Stimulated activated CD4-positive, alpha-beta T cell treated with anti-CD3 and anti-CD28 coated beads, Interleukin-4, amount 100 ng/mL, for 4 hours (primary cell): ENCODE results near the gene KCTD13.
"Not testable (repeated sequence)": the region's sequence is repeated elsewhere in the genome, so short reads cannot be mapped to it uniquely, and the experiment has no call there.

ENCODE experiments used
- DNase-seq, 2 experiments: peaks; one replicate each; pipeline ENCODE4 v3.0.0-alpha.2; 2020

The KCTD13 gene, protein sequence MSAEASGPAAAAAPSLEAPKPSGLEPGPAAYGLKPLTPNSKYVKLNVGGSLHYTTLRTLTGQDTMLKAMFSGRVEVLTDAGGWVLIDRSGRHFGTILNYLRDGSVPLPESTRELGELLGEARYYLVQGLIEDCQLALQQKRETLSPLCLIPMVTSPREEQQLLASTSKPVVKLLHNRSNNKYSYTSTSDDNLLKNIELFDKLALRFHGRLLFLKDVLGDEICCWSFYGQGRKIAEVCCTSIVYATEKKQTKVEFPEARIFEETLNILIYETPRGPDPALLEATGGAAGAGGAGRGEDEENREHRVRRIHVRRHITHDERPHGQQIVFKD

DNA sequence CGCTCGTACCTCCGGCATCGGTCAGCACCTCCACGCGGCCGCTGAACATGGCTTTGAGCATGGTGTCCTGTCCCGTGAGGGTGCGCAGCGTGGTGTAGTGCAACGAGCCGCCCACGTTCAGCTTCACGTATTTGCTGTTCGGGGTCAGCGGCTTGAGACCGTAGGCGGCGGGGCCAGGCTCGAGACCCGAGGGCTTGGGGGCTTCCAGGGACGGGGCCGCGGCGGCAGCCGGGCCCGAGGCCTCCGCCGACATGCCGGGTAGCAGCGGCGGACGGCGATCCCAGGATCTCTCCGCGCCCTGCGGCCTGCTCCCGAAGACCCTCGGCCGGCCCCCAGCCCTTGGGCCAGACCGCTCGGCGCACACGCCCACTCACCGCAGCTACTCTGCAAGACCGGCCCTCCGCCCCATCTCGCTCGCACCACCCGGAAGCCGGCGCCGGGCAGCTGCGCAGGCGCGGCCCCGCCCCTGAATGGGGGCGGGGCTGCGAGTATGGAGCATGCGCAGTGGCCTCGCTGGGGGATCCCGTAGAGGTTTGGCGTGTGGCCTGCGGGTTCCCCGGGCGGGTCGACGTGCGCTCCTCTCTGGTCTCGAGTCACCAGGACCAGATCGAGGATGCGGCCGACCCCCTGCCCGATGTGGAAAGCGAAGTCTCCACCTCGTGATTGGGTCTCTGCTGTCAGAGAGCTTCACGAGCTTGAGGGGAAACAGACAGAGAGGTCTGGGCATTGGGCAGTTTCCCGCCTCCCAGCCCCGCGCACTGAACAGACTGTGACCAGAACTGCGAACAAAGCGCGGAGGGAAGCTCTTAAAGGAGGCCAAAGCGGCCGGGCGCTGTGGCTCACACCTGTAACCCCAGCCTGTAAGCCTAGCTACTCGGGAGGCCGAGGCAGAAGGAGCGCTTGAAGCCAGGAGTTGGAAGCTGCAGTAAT lies at the start of gene KCTD13:
Gene KCTD13, minus strand, starts transcription at position 446 of the 930 bp plus-strand sequence. Its CDS starts 193 bp downstream, at position 253.
- peak; percentile 86 to 87 for DNase-seq

DNA sequence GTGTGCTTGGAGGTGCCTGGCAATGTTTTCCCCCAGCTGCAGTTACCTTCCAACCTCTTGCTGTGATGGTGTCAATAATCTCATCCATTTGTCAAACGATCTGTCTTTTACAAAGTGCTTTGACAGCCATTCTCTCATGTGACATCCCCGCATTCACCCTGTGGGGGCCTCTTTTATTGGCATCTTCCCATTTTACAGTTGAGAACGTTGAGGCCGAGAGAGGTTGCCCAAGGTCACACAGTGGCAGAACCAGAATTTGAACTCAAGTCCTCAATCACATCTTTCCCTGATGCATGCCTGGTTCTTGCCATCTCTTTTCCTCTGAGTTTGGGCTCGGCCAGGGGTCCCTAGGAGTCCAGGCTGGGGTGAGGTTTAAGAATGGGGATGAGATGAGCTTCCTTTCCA lies 49.1 kb upstream of the KCTD13 start:
- no peak for DNase-seq

DNA sequence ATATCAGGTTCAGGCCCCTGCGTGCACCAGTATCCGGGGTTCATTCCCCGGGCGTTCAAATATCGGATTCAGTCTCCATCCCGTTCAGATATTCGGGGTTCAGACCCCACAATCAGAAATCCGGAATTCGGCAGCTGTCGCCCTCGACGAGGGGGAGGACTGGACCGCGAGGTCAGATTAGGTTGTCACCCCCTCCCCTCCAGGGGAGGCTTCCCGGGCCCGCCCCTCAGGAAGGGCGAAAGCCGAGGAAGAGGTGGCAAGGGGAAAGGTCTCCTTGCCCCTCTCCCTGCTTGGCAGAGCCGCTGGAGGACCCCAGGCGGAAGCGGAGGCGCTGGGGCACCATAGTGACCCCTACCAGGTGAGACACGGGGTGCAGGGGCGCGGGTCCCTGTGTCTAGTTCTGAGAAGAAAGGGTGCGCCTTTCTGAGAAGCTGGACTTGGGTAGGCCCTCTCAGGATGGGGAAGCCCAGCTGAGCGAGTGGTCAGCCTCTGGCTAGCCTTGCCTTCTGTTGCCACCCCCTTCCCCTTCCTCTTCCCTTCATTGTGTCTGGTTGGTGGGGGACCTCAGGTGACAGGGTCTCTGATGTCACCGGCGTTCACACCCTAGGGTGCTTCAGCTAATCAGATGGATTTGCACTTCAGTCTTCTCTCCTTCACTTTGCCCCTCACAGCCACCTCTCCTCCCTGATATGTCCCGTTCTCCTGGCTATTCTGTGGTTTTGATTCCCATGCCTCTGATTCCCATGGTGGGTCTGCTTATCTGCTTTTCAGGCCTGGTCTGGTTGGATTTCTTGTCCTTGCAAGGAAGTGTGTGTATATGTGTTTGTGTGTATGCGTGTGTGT lies 48.5 kb upstream of the KCTD13 start:
- no peak for DNase-seq

DNA sequence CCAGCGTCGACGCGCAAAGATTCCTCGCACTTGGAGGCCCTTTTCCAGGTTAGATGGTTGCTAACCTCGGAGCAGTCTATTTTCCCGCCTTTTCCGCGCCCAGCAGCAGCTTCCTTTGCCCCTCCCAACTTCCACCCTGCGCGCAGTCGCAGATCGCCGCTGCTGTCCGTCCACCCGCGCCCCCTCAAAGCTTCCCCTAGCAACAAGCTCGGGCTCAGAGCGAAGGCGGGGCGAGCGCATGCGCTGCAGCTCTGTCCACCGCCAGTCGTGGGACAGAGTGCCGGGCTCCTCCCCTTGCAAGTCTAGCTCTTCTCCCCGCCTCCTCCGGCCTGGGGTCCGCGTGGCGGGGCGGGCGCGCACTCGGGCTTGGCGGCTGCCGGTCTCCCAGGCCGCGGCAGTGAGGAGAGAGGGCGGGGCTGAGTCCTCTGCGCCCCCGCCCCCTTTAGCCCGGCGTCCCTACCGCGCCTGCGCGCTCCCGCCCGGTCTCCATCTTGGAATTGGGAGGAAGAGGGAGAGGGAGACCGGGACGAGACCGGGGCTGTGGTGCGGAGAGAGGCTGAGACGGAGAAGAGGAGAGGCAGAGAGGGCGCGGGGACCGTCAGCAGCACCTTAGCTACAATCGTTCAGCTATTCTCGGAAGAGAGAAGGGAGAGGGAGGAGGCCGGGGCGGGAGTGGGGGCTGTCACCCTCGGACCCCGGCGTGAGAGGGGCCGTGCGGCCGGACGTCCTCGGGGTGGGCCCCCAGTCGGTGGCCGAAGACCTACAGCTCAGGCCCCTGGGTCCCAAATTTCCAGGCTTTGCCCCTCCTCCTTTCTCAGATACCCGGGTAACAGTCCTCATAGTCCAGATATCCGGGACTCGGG lies 47.6 kb upstream of the KCTD13 start, which contains the start of gene TAOK2:
Gene TAOK2, plus strand, starts transcription at position 485 of the 863 bp plus-strand sequence. CDS start 3,905 bp downstream, outside the sequence.
- DNase-seq, result peak; percentile 91 to 95

DNA sequence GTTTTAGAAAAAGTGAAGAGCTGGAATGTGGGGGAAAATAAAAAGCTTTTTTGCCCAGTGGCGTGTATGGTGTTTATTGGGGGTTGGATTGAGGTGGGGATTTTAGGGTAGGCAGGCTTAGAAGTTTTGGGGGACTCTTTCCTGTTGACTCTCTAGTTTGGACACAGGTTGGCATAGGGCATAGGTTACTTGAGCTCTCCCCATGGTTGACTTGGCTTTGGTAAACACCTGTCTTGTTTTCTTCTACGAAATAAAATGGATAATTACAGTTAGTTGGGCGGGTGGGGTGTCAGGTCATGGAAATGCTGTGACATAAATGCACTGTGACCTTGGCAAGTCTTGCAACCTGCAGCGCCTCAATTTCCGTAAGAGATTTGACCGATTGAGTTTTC lies 47.0 kb upstream of the KCTD13 start:
- DNase-seq, result no peak

DNA sequence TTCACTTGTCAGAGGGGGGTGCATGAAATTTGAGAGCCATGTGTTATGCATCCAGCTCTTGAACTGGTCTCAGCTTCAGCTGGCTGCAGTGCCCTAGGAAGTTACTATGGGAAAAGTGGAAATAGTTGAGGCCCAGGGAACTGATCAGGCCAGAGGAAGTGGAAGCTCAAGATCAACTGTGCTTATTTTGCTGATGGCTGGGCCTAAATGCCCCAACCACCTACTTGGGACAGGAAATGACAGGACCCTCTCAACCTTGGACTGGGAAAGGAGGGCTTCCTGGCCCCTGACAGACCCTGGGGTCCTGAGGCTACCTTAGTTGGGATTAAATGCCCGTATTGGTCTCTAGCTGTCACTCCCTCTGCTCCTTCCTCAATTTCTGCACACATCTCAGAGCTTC lies 46.5 kb upstream of the KCTD13 start:
- no peak for DNase-seq

DNA sequence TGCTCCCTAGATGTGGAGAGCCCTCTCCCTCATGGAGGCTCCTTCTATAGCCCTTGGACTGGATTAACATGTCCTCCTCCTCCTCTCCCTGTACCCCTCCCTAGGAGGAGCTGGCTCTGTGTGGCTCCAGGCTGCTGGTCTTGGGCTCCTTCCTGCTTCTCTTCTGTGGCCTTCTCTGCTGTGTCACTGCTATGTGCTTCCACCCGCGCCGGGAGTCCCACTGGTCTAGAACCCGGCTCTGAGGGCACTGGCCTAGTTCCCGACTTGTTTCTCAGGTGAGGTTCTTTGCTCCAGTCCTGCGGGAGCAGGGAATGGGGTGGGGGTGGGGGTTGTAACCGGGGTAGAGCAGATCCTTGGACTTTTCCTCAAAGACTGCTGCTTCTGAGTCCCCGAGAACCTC lies 45.3 kb upstream of the KCTD13 start:
- no peak for DNase-seq

DNA sequence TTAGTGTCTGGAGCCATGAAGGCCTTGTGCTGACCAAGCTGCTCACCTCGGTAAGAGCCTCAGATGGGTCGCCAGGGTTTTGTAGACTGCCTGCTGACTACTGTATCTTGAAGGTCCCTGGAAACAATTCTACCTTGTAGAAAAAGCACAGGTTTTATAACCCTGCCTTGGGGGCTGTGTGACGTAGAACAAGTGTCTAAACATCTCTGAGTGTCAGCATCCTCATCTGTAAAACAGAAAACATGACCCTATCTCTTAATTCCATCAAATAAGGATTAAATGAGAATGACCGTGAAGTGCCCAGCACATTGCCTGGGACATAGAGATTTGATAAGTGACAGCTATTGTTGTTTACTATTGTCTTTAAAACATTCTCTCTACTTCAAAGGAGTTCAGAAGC lies 42.2 kb upstream of the KCTD13 start:
- DNase-seq, result no peak

DNA sequence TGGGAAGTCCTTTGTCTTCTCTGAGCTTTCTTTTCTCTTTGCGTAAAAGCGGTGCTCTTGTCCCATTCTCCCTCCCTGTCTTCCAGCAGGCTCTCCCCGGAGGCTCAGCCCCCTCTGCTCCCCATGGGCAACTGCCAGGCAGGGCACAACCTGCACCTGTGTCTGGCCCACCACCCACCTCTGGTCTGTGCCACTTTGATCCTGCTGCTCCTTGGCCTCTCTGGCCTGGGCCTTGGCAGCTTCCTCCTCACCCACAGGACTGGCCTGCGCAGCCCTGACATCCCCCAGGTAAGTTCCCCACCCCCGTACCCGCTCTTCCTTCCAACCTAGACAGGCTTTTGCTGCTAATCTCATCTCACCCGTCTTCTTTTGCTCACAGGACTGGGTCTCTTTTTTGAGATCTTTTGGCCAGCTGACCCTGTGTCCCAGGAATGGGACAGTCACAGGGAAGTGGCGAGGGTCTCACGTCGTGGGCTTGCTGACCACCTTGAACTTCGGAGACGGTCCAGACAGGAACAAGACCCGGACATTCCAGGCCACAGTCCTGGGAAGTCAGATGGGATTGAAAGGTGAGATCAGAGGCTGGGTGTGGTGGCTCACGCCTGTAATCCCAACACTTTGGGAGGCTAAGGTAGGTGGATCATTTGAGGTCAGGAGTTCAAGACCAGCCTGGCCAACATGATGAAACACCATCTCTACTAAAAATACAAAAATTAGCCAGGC lies 37.2 kb upstream of the KCTD13 start:
- no peak for DNase-seq

DNA sequence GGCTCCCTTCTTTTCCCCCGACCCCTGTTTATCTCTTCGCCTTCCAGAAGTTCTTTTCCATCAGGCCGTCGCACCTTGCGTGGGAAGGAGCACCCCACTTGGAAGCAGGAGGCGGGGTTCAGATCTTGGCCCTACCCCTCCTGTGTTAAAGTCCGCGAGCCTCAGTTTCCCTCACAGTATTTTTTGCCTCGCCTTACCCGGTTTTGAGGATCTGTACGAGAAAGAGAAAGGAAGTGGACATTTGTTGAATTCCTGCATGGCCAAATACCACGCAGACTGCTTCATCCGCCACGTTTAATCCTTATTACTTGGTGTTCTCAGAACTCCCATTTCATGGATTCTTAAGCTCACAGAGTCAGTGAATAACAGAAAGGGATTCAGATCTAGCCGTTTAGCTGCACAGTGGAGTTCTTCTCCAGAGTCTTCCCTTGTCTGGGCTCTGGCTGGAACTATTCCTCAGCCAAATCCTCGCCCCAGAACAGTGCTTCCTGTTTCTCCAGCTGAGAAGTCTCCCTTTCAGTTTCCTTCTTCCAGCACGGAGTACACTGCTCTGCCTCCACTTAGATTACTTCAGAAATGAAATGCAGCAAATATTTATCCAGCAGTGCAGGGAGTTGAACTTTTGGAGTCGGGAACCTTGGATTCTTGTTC lies 36.4 kb upstream of the KCTD13 start:
- no peak for DNase-seq

DNA sequence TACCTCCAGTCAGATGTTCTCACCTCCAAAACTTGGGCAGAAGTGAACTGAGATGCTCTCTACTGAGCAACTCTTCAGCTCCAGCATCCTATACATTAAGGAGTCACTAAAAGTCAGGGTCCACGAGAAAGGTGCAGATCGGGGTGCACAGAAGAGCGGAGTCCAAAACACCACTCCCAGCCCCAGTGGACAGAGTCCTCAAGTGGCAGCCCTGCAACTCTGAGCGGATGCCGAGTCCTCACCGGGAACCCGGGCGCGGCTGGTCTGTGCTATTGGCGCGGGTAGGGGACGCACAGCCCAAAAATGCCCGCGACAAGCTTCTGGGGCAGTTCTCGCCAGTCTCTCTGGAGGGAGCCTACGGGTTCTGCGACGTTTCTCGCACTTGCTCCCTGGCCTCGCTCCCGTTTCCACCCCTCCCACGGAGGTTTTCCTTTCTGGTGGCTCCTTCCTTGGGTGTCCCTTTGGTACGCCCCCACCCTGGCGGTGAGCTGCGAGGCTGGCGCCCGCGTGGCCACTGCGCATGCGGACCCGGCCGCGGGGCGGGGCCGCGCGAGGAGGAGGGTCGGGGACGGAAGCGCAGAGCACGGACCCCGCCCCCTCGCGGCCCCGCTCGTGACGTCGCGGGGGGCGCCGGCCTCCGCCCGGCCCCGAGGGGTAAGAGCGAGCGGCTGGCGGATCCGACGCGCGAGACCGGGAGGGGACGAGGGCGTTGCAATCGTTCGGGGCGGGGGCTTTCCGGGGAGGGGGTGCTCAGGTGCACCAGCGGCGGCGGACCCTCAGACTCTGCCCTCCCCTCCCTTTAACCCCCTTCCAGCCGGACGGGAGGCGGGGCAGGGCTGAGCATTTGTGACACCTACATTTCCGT lies 35.7 kb upstream of the KCTD13 start, which contains the start of gene TMEM219:
Gene TMEM219, plus strand, starts transcription at position 601 of the 865 bp plus-strand sequence. CDS start 1,065 bp downstream, outside the sequence.
- peak; percentile 90 to 94 for DNase-seq

DNA sequence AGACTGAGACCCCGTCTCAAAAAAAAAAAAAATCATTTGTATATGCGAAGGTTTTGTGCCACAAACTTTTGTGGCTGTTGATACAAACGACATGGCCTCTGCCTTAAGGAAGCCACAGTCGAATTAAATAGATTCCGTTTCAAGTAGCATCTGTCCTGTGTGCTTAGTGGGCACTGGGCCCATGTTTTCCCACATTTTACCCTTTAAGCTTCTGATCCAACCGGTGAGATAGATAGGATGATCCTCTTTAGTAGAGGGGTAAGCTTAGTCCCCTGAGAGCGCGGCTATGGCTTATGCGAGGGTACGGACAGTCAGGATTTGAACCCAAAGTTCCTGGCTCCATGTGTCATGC lies 35.1 kb upstream of the KCTD13 start:
- DNase-seq, result no peak

DNA sequence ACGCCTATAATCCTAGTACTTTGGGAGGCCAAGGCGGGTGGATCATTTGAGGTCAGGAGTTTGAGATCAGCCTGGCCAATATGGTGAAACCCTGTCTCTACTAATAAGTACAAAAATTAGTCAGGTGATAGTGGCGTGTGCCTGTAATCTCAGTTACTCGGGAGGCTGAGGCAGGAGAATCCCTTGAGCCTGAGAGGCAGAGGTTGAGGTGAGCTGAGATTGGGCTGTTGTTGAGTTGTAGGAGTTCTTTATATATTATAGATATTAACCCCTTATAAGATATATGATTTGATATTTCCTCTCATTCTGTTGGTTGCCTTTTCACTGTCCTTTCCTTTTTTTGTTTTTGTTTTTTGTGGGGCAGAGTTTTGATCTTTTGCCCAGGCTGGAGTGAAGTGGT lies 33.8 kb upstream of the KCTD13 start:
- DNase-seq, result not testable (repeated sequence)

DNA sequence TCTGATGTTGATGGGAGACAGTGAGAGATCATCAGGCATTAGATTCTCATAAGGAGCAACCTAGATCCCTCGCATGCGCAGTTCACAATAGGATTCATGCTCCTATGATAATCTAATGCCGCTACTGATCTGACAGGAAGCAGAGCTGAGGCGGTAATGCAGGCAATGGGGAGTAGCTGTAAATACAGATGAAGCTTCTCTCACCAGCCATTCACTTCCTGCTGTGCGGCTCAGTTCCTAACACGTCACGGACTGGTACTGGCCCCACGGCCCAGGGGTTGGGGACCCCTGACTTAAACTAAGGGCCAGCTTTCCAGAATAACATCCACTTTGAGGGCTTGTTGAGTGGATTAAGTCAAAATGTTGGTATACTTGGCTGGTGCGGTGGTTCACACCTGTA lies 33.3 kb upstream of the KCTD13 start:
- DNase-seq, result no peak

DNA sequence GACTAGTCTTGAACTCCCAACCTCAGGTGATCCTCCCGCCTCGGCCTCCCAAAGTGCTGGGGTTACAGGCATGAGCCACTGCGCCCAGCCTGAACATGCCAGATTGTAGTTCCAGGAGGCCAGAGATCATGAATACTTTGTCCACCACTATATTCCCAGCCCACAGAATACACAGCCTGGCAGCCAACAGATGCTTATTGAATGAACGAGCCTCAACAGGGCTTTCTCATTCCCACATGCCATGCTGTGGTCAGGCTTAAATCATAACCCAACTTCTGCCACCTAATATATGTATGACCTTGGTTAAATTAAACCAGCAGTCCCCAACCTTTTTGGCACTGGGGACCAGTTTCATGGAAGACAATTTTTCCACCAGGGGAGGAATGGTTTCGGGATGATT lies 32.7 kb upstream of the KCTD13 start:
- no peak for DNase-seq

DNA sequence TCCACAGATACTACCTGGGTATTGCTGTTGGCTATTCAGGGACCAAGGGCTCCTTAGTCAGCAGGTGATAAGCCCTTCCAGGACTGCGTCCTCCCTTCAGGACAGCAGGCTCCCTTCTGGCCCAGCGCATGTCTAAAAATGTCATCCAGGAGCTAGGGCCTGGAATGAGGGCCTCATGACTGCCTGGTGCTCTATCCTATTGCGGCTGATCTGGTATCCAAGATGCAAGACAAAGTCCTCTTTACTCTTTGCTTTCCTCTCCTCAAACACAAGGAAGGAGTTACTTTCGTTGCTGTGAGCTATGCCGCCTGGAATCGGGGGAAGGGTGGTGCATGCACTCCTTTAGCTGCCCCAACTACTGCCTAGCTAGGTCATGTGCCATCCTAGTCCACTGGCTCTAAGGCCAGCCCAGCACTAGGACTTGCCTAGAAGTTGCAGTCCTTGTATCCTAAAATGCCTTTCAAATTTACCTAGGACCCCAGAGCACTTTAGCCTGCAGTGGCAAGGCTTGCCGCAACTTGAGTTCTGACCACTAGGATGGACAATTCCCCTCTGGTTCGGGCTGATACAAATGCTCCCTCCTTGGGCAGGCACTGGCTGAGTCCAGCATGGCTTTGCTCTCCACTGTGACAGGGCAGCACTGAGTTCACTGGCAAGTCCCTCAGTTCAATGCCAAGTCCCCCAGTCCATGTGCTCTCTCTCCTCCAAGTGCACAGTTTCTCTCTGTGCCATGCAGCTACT lies 25.8 kb upstream of the KCTD13 start:
- no peak for DNase-seq

DNA sequence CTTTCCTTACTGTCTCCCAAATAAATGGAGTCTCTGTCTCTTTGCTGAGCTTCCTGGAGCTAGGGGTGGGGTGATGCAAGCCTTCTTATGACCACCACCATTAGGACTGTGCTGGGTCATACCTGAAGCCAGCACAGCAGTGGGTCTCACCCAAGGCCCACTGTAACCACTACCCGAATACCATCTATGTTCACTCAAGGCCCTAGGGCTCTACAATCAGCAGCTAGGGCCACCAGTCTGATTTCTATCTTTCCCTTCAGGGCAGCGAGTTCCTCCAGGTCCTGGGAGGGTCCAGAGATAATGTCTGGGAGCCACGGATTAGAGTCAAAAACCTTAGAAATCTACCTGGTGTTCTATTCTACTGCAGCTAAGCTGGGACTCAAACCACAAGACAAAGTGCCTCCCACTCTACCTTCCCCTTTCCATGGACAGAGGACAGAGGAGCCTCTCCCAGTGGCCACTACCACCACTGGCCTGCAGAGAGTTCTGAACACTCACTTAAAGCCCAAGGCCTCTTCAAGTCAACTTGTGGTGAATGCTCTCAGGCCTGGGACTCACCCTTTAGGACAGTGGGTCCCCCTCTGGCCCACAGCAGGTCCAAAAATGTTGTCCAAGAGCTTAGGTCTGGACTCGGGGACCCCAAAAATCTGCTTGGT lies 24.9 kb upstream of the KCTD13 start:
- DNase-seq, result no peak

DNA sequence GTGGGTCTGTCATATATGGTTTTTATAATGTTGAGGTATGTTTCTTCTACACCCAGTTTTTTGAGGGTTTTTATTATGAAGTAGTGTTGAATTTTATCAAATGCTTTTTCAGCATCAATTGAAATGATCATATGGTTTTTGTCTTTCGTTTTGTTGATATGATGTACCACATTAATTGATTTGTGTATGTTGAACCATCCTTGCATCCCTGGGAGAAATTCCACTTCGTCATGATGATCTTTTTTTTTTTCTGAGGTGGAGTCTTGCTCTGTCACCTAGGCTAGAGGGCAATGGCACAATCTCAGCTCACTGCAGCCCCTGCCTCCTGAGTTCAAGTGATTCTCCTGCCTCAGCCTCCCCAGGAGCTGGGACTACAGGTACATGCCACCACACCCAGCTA lies 21.9 kb upstream of the KCTD13 start:
- no peak for DNase-seq
